ENCODE results near the gene KCND3.

Gene KCND3

GRCh38 chr1:111887875-111888274, 101.6 kb downstream of the KCND3 start:
- no peak for TF ChIP-seq CTCF (IDR thresholded peaks at IDR 0.05)
- Histone ChIP-seq H3K36me3 (no peaks in the 10 kb centered on the region), H3K4me1 (ENCODE audit: control insufficient read depth in 1 of 2, insufficient read depth in 1 of 2, low read depth in 1 of 2, low read length in 1 of 2) (no peaks in the 10 kb centered on the region), H3K9me3 (no peaks in the 10 kb centered on the region), H3K27ac (no peak overlapping the region), H3K27me3 (peaks cover 46% of the 10 kb centered on the region), H3K4me3 (ENCODE audit: low read depth in 1 of 2, low read length in 1 of 2) (no peak overlapping the region)

- Histone ChIP-seq H3K27me3 (peaks cover 47% of the 10 kb centered on the region), H3K4me3 (ENCODE audit: low read depth in 1 of 2, low read length in 1 of 2) (no peak overlapping the region), H3K27ac (no peak overlapping the region), H3K4me1 (ENCODE audit: control insufficient read depth in 1 of 2, insufficient read depth in 1 of 2, low read depth in 1 of 2, low read length in 1 of 2) (no peaks in the 10 kb centered on the region), H3K9me3 (no peaks in the 10 kb centered on the region), H3K36me3 (no peaks in the 10 kb centered on the region)
- no peak for TF ChIP-seq CTCF (IDR thresholded peaks at IDR 0.05)
Measured at GRCh38 chr1:111887385-111887784, 102.1 kb downstream of the KCND3 start.

GRCh38 chr1:111886741-111887140, 102.7 kb downstream of the KCND3 start:
- Histone ChIP-seq H3K4me1 (ENCODE audit: control insufficient read depth in 1 of 2, insufficient read depth in 1 of 2, low read depth in 1 of 2, low read length in 1 of 2) (no peaks in the 10 kb centered on the region), H3K36me3 (no peaks in the 10 kb centered on the region), H3K27ac (no peak overlapping the region), H3K9me3 (no peaks in the 10 kb centered on the region), H3K27me3 (peaks cover 44% of the 10 kb centered on the region), H3K4me3 (ENCODE audit: low read depth in 1 of 2, low read length in 1 of 2) (no peak overlapping the region)
- no peak for TF ChIP-seq CTCF (IDR thresholded peaks at IDR 0.05)

GRCh38 chr1:111884772-111885443, 104.6 kb downstream of the KCND3 start:
- Histone ChIP-seq H3K27ac (no peak overlapping the region), H3K9me3 (no peaks in the 10 kb centered on the region), H3K4me1 (ENCODE audit: control insufficient read depth in 1 of 2, insufficient read depth in 1 of 2, low read depth in 1 of 2, low read length in 1 of 2) (no peaks in the 10 kb centered on the region), H3K36me3 (no peaks in the 10 kb centered on the region), H3K4me3 (ENCODE audit: low read depth in 1 of 2, low read length in 1 of 2) (no peak overlapping the region), H3K27me3 (peaks cover 44% of the 10 kb centered on the region)
- no peak for TF ChIP-seq CTCF (IDR thresholded peaks at IDR 0.05)

- H3K4me3 ChIP-seq (ENCODE audit: low read depth in 1 of 2, low read length in 1 of 2) = no peak overlapping the region
- no peaks in the 10 kb centered on the region for H3K9me3 ChIP-seq
- H3K36me3 ChIP-seq = no peaks in the 10 kb centered on the region
- peaks cover 31% of the 10 kb centered on the region for H3K27me3 ChIP-seq
- TF ChIP-seq CTCF (IDR thresholded peaks at IDR 0.05) = no peak
- no peaks in the 10 kb centered on the region for H3K4me1 ChIP-seq (ENCODE audit: control insufficient read depth in 1 of 2, insufficient read depth in 1 of 2, low read depth in 1 of 2, low read length in 1 of 2)
- H3K27ac ChIP-seq = no peak overlapping the region
Measured at GRCh38 chr1:111882986-111883560, 106.4 kb downstream of the KCND3 start.

Measured in neutrophil (primary cell).